HepG2 (cell line): Measurements from ENCODE around the gene KLHL33. TPM values are rescaled to one million over a fixed set of nuclear protein-coding genes. Genes with fewer than 3 reads are reported as not detected.

ENCODE experiments used
- ATF7 ChIP-seq, 2 experiments: fragments of 450-650 bp in 1 of 2; sonication (generic) in 1 of 2; formaldehyde crosslinking in 1 of 2; IDR thresholded peaks; 2 replicates each; pipeline versions ENCODE4 v1.4.0 to v1.6.1; 2016 to 2020; ENCODE audit warnings: antibody characterized with exemption in 1 of 2, mild to moderate bottlenecking in 1 of 2, missing genetic modification reagents in 1 of 2
- CBFB ChIP-seq: sonication (generic); formaldehyde crosslinking; IDR thresholded peaks from 2 replicates; pipeline ENCODE4 v1.4.0; 2020; ENCODE audit warnings: missing genetic modification reagents
- CBX5 ChIP-seq: sonication (generic); formaldehyde crosslinking; IDR thresholded peaks from 2 replicates; pipeline ENCODE4 v1.4.0; 2020; ENCODE audit warnings: missing genetic modification reagents, borderline replicate concordance
- CHD2 ChIP-seq: IDR thresholded peaks from 2 replicates; pipeline ENCODE4 v1.6.1; 2011; ENCODE audit warnings: low read depth, low read length, improper control_type of control experiment
- FOSL2 ChIP-seq: sonication (generic); formaldehyde crosslinking; IDR thresholded peaks from 2 replicates; pipeline ENCODE4 v1.4.0; 2020; ENCODE audit warnings: missing genetic modification reagents
- GABPB1 ChIP-seq: IDR thresholded peaks from 2 replicates; pipeline ENCODE4 v1.6.1; 2016; ENCODE audit warnings: mild to moderate bottlenecking, missing genetic modification reagents, moderate library complexity, missing compliant biosample characterization
- GATAD2A ChIP-seq: IDR thresholded peaks from 2 replicates; pipeline ENCODE4 v1.6.1; 2016
- HDAC1 ChIP-seq: sonication (generic); formaldehyde crosslinking; IDR thresholded peaks from 2 replicates; pipeline ENCODE4 v1.5.1; 2020; ENCODE audit warnings: mild to moderate bottlenecking, missing genetic modification reagents
- HMG20A ChIP-seq: IDR thresholded peaks from 2 replicates; pipeline ENCODE4 v1.6.1; 2016; ENCODE audit warnings: borderline replicate concordance
- MTA3 ChIP-seq: sonication (generic); formaldehyde crosslinking; IDR thresholded peaks from 2 replicates; pipeline ENCODE4 v1.4.0; 2020; ENCODE audit warnings: missing genetic modification reagents
- PCBP2 ChIP-seq: fragments of 200-400 bp; formaldehyde crosslinking; optimal IDR thresholded peaks from 2 replicates; pipeline ENCODE3; 2018; ENCODE audit warnings: low read length, low read depth; ENCODE audit not compliant: poor library complexity, severe bottlenecking
- PHB2 ChIP-seq: fragments of 450-650 bp; IDR thresholded peaks from 2 replicates; pipeline ENCODE4 v1.6.1; 2018; ENCODE audit not compliant: partially characterized antibody
- SMC3 ChIP-seq: IDR thresholded peaks from 2 replicates; pipeline ENCODE4 v1.6.1; 2011; ENCODE audit warnings: low read length, improper control_type of control experiment
- YEATS2 ChIP-seq: sonication (generic); formaldehyde crosslinking; IDR thresholded peaks from 2 replicates; pipeline ENCODE4 v1.4.0; 2020; ENCODE audit warnings: missing genetic modification reagents, borderline replicate concordance
- ZNF296 ChIP-seq: sonication (generic); formaldehyde crosslinking; conservative IDR thresholded peaks from 2 replicates; pipeline ENCODE4 v1.5.0; 2020; ENCODE audit warnings: mild to moderate bottlenecking, missing genetic modification reagents
- ZSCAN25 ChIP-seq: sonication (generic); formaldehyde crosslinking; IDR thresholded peaks from 2 replicates; pipeline ENCODE4 v1.8.0; 2022; ENCODE audit warnings: mild to moderate bottlenecking, missing genetic modification reagents
- polyA plus RNA-seq, 8 experiments: library from polyadenylated mRNA; depleted of rRNA in 3 of 8; stranded (reverse) in 7 of 8; unstranded in 1 of 8; fragments of >200 nt; fragmentation: Illumina TruSeq in 4 of 8; extraction: Trizol in 4 of 8; gene quantifications; 2 replicates each; pipeline versions ENCODE4 v1.2.1 to v1.2.3, GENCODE V29; 2011 to 2016; ENCODE audit warnings: low read depth in 4 of 8, missing spikeins in 1 of 8, mixed read lengths in 1 of 8; ENCODE audit not compliant: insufficient read depth in 1 of 8
- total RNA-seq, 5 experiments: library from RNA; depleted of rRNA; stranded (reverse); fragments of >200 nt; fragmentation: Illumina TruSeq; extraction: Trizol; gene quantifications; 2 replicates each; pipeline ENCODE4 v1.2.3, GENCODE V29; 2016; ENCODE audit warnings: low read depth in 1 of 5
- TF ChIP-seq, protein P1 (sequence below), 2 experiments: sonication (generic) in 1 of 2; formaldehyde crosslinking in 1 of 2; IDR thresholded peaks; 2 replicates each; pipeline versions ENCODE4 v1.4.0 to v1.6.1; 2018 to 2020; ENCODE audit warnings: missing genetic modification reagents in 2 of 2, borderline replicate concordance in 1 of 2, low read depth in 1 of 2, mild to moderate bottlenecking in 1 of 2, missing biosample characterization in 1 of 2
- TF ChIP-seq, protein P2 (sequence below): IDR thresholded peaks from 2 replicates; pipeline ENCODE4 v1.6.1; 2016
- TF ChIP-seq, protein P3 (sequence below): IDR thresholded peaks from 2 replicates; pipeline ENCODE4 v1.6.1; 2016; ENCODE audit warnings: missing biosample characterization, missing genetic modification reagents, low read depth
- TF ChIP-seq, protein P4 (sequence below): sonication (generic); formaldehyde crosslinking; IDR thresholded peaks from 2 replicates; pipeline ENCODE4 v1.4.0; 2020; ENCODE audit warnings: low read depth, missing genetic modification reagents

The KLHL33 gene
- total and polyA plus RNA-seq, 2 of the 13 experiments (the other 11 are each of a cell fraction or from before 2014, with no cell fraction given) = not detected

DNA sequence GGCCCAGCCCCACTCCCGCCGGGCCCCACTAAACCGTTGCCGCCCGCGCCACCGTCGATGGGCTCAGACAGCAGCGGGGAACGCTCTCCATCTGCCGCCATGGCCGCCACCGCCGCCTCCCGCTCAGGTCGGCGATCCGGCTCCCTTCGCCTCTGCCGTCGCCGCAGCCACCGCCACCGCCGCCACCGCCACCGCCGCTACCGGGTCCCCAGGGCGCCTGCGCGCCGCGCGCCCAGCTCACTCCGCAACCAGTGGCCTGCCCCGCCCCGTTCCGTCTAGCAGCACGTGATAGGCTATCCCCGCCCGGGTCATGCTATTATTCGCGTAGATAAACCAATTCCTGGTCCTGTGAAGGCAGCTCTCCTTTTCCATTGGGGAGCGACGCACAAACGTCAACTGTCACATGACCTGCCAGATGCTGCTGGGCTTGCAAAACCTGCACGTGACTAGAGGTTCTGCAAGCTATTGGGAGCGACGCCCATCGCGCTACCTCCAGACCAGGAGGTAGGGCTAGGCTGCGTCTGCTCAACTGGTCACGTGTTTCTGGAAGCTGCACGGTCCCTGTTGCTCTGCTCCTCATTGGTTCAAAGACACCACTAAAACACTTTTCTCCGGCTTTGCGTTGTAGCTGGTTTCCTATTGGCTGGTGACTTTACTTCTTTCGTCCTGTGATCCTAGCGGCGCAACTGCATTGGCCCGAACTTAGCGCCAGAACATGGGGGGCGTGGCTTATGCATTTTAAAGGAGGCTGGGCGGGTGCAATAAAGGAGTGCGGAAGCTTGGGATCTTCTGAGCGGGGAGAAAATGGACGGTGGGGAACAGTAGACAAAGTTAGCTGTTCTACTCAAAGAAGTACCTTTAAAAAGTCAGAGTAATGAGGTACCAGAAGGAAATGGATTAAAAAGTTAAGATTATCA lies 25.5 kb upstream of the KLHL33 start, which contains the start of gene PIP4P1 (continued):
- TF ChIP-seq, protein P1, sequence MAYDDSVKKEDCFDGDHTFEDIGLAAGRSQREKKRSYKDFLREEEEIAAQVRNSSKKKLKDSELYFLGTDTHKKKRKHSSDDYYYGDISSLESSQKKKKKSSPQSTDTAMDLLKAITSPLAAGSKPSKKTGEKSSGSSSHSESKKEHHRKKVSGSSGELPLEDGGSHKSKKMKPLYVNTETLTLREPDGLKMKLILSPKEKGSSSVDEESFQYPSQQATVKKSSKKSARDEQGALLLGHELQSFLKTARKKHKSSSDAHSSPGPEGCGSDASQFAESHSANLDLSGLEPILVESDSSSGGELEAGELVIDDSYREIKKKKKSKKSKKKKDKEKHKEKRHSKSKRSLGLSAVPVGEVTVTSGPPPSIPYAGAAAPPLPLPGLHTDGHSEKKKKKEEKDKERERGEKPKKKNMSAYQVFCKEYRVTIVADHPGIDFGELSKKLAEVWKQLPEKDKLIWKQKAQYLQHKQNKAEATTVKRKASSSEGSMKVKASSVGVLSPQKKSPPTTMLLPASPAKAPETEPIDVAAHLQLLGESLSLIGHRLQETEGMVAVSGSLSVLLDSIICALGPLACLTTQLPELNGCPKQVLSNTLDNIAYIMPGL (CRISPR knock-in tag; IDR thresholded peaks at IDR 0.05; ENCODE audit: borderline replicate concordance in 1 of 2, low read depth in 1 of 2) = peak; percentile 52 to 92; a peak in 3 of 4 replicates
- no peak for TF ChIP-seq PCBP2
- TF ChIP-seq HDAC1 (CRISPR knock-in tag) = peak; percentile 92
- TF ChIP-seq GATAD2A (CRISPR knock-in tag) = peak; percentile 86
- no peak for TF ChIP-seq SMC3
- peak; percentile 80 for TF ChIP-seq ZSCAN25 (CRISPR knock-in tag)
- TF ChIP-seq ZNF296 (CRISPR knock-in tag) = no peak
- TF ChIP-seq CBX5 (CRISPR knock-in tag) = peak; percentile 95; the same call in 1 of the 2 replicates
- TF ChIP-seq MTA3 (CRISPR knock-in tag) = no peak
- TF ChIP-seq HMG20A (CRISPR knock-in tag) = no peak
- peak; percentile 79 for TF ChIP-seq GABPB1 (CRISPR knock-in tag)
- peak; percentile 72; the same call in 1 of the 2 replicates for TF ChIP-seq CHD2
- peak; percentile 71; the same call in 1 of the 2 replicates for TF ChIP-seq FOSL2 (CRISPR knock-in tag)
- no peak for TF ChIP-seq ATF7 (IDR thresholded peaks at IDR 0.05)
- TF ChIP-seq ATF7 (CRISPR knock-in tag; IDR thresholded peaks at IDR 0.05) = peak; percentile 80
- TF ChIP-seq, protein P2, sequence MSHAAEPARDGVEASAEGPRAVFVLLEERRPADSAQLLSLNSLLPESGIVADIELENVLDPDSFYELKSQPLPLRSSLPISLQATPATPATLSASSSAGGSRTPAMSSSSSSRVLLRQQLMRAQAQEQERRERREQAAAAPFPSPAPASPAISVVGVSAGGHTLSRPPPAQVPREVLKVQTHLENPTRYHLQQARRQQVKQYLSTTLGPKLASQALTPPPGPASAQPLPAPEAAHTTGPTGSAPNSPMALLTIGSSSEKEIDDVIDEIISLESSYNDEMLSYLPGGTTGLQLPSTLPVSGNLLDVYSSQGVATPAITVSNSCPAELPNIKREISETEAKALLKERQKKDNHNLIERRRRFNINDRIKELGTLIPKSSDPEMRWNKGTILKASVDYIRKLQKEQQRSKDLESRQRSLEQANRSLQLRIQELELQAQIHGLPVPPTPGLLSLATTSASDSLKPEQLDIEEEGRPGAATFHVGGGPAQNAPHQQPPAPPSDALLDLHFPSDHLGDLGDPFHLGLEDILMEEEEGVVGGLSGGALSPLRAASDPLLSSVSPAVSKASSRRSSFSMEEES (CRISPR knock-in tag) = peak; percentile 99
- TF ChIP-seq, protein P3, sequence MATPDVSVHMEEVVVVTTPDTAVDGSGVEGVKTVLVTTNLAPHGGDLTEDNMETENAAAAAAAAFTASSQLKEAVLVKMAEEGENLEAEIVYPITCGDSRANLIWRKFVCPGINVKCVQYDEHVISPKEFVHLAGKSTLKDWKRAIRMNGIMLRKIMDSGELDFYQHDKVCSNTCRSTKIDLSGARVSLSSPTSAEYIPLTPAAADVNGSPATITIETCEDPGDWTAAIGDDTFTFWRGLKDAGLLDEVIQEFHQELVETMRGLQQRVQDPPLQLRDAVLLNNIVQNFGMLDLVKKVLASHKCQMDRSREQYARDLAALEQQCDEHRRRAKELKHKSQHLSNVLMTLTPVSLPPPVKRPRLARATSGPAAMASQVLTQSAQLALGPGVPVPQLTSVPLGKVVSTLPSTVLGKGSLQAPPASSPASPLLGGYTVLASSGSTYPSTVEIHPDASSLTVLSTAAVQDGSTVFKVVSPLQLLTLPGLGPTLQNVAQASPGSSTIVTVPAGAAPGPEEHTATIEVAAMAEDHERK (CRISPR knock-in tag) = peak; percentile 64; the same call in 1 of the 2 replicates
- TF ChIP-seq YEATS2 (CRISPR knock-in tag) = peak; percentile 98
- TF ChIP-seq CBFB (CRISPR knock-in tag) = peak; percentile 77
- no peak for TF ChIP-seq PHB2
- TF ChIP-seq, protein P4, sequence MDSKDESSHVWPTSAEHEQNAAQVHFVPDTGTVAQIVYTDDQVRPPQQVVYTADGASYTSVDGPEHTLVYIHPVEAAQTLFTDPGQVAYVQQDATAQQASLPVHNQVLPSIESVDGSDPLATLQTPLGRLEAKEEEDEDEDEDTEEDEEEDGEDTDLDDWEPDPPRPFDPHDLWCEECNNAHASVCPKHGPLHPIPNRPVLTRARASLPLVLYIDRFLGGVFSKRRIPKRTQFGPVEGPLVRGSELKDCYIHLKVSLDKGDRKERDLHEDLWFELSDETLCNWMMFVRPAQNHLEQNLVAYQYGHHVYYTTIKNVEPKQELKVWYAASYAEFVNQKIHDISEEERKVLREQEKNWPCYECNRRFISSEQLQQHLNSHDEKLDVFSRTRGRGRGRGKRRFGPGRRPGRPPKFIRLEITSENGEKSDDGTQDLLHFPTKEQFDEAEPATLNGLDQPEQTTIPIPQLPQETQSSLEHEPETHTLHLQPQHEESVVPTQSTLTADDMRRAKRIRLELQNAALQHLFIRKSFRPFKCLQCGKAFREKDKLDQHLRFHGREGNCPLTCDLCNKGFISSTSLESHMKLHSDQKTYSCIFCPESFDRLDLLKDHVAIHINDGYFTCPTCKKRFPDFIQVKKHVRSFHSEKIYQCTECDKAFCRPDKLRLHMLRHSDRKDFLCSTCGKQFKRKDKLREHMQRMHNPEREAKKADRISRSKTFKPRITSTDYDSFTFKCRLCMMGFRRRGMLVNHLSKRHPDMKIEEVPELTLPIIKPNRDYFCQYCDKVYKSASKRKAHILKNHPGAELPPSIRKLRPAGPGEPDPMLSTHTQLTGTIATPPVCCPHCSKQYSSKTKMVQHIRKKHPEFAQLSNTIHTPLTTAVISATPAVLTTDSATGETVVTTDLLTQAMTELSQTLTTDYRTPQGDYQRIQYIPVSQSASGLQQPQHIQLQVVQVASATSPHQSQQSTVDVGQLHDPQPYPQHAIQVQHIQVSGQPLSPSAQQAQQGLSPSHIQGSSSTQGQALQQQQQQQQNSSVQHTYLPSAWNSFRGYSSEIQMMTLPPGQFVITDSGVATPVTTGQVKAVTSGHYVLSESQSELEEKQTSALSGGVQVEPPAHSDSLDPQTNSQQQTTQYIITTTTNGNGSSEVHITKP (CRISPR knock-in tag) = peak; percentile 88
